IMR-90 (cell line): ENCODE data around the gene NXPH4. TPM values are rescaled to one million over a fixed set of nuclear protein-coding genes. Genes with fewer than 3 reads are reported as not detected.

Source experiments
- ATAC-seq: fragments of 200-7000 bp; cut with Tn5 transposase; 2 replicates; pipeline ENCODE4 v1.9.1; 2020; ENCODE audit warnings: low read depth, mild to moderate bottlenecking, moderate library complexity
- BruUV-seq: library from RNA; stranded (reverse); fragments of 400-500 nt; replicated peaks from 2 replicates; lab custom pipeline; 2021; lab: Mats Ljungman, UMichigan
- CTCF ChIA-PET: fragments of 300-600 bp; formaldehyde crosslinking; extraction: SDS; loops from one replicate; lab custom pipeline; 2021; ENCODE audit warnings: antibody characterized with exemption; lab: Yijun Ruan, JAX
- POLR2A ChIA-PET: fragments of 300-600 bp; sonication (Branson Sonifier 250); formaldehyde crosslinking; loops from one replicate; lab custom pipeline; 2022; ENCODE audit warnings: antibody characterized with exemption; ENCODE audit not compliant: unreplicated experiment; lab: Charles Lee
- DNase-seq: peaks from one replicate; pipeline ENCODE4 v3.0.0; 2013
- H2AFZ ChIP-seq: replicated peaks from 2 replicates; pipeline ENCODE3; 2013; ENCODE audit warnings: low read length, mild to moderate bottlenecking; ENCODE audit not compliant: poor library complexity
- H2AK5ac ChIP-seq: 2 replicates; pipeline ENCODE4 v1.6.1; 2013; ENCODE audit warnings: low read depth, low read length, inconsistent platforms
- H2AK9ac ChIP-seq: replicated peaks from 2 replicates; pipeline ENCODE3; 2013; ENCODE audit warnings: mild to moderate bottlenecking, low read depth, low read length, moderate library complexity; ENCODE audit not compliant: poor library complexity
- H2BK120ac ChIP-seq: 2 replicates; pipeline ENCODE4 v1.6.1; 2013; ENCODE audit warnings: low read depth, low read length, inconsistent platforms
- H2BK15ac ChIP-seq: 3 replicates; pipeline ENCODE4 v1.6.1; 2013; ENCODE audit warnings: low read depth, low read length, inconsistent platforms
- H2BK20ac ChIP-seq: 2 replicates; pipeline ENCODE4 v1.6.1; 2013; ENCODE audit warnings: low read depth, mild to moderate bottlenecking, inconsistent platforms, low read length, moderate library complexity
- H2BK5ac ChIP-seq: 2 replicates; pipeline ENCODE4 v1.6.1; 2013; ENCODE audit warnings: mild to moderate bottlenecking, low read depth, low read length, inconsistent platforms; ENCODE audit not compliant: poor library complexity, severe bottlenecking
- H3K14ac ChIP-seq: replicated peaks from 2 replicates; pipeline ENCODE4 v1.6.1; 2013; ENCODE audit warnings: low read depth, low read length, inconsistent platforms
- H3K18ac ChIP-seq: 2 replicates; pipeline ENCODE4 v1.6.1; 2013; ENCODE audit warnings: low read depth, low read length, control low read depth
- H3K23ac ChIP-seq: 2 replicates; pipeline ENCODE4 v1.6.1; 2013; ENCODE audit warnings: low read depth, low read length, inconsistent platforms
- H3K27ac ChIP-seq: 2 replicates; pipeline ENCODE4 v1.5.1; 2013; ENCODE audit warnings: mild to moderate bottlenecking, control low read depth, low read length; ENCODE audit not compliant: insufficient read depth
- H3K27me3 ChIP-seq: 2 replicates; pipeline ENCODE4 v1.6.1; 2013; ENCODE audit warnings: low read length; ENCODE audit not compliant: control insufficient read depth, insufficient read depth
- H3K36me3 ChIP-seq: 2 replicates; pipeline ENCODE4 v1.6.1; 2013; ENCODE audit warnings: low read length, mixed read lengths; ENCODE audit not compliant: control insufficient read depth, insufficient read depth
- H3K4ac ChIP-seq: 2 replicates; pipeline ENCODE4 v1.6.1; 2013; ENCODE audit warnings: low read depth, low read length, inconsistent platforms
- H3K4me1 ChIP-seq: 2 replicates; pipeline ENCODE4 v1.6.1; 2013; ENCODE audit warnings: low read length, mixed read lengths; ENCODE audit not compliant: control insufficient read depth, insufficient read depth
- H3K4me2 ChIP-seq: 2 replicates; pipeline ENCODE4 v1.6.1; 2013; ENCODE audit warnings: low read depth, mild to moderate bottlenecking, control low read depth, low read length, moderate library complexity
- H3K4me3 ChIP-seq: 2 replicates; pipeline ENCODE4 v1.5.1; 2013; ENCODE audit warnings: low read depth, mild to moderate bottlenecking, control low read depth, low read length, moderate library complexity; ENCODE audit not compliant: insufficient read depth
- H3K56ac ChIP-seq: 2 replicates; pipeline ENCODE4 v1.6.1; 2013; ENCODE audit warnings: low read length, inconsistent platforms; ENCODE audit not compliant: insufficient read depth; ENCODE audit errors: extremely low read depth
- H3K79me1 ChIP-seq, 2 experiments: 2 replicates each; pipeline ENCODE4 v1.6.1; 2013; ENCODE audit warnings: low read length in 2 of 2, inconsistent platforms in 1 of 2, low read depth in 1 of 2
- H3K9ac ChIP-seq: 2 replicates; pipeline ENCODE4 v1.6.1; 2013; ENCODE audit warnings: low read depth, low read length, control low read depth
- H3K9me1 ChIP-seq: 2 replicates; pipeline ENCODE4 v1.6.1; 2013; ENCODE audit warnings: low read length, inconsistent platforms; ENCODE audit not compliant: insufficient read depth
- H3K9me3 ChIP-seq: 2 replicates; pipeline ENCODE4 v1.6.1; 2013; ENCODE audit warnings: low read length; ENCODE audit not compliant: control insufficient read depth, insufficient read depth
- H4K20me1 ChIP-seq: 2 replicates; pipeline ENCODE4 v1.6.1; 2013; ENCODE audit warnings: low read length, inconsistent platforms; ENCODE audit not compliant: insufficient read depth
- H4K5ac ChIP-seq: 2 replicates; pipeline ENCODE4 v1.6.1; 2013; ENCODE audit warnings: mild to moderate bottlenecking, low read depth, low read length, control low read depth
- H4K8ac ChIP-seq, 2 experiments: 2 replicates each; pipeline ENCODE4 v1.6.1; 2013; ENCODE audit warnings: low read depth in 2 of 2, low read length in 2 of 2, control low read depth in 1 of 2, inconsistent platforms in 1 of 2
- H4K91ac ChIP-seq: 2 replicates; pipeline ENCODE4 v1.6.1; 2013; ENCODE audit warnings: low read depth, low read length, inconsistent platforms; ENCODE audit not compliant: insufficient read depth
- BHLHE40 ChIP-seq: fragments of 150-350 bp; IDR thresholded peaks from 2 replicates; pipeline ENCODE4 v1.6.1; 2016; ENCODE audit warnings: mild to moderate bottlenecking, low read depth, low read length
- CEBPB ChIP-seq: IDR thresholded peaks from 2 replicates; pipeline ENCODE4 v1.6.1; 2012; ENCODE audit warnings: low read depth, low read length, improper control_type of control experiment
- CHD1 ChIP-seq: IDR thresholded peaks from 2 replicates; pipeline ENCODE4 v1.6.1; 2012; ENCODE audit warnings: low read depth, low read length, improper control_type of control experiment
- CTCF ChIP-seq: conservative IDR thresholded peaks from 2 replicates; pipeline ENCODE4 v1.5.1; 2012; ENCODE audit warnings: mild to moderate bottlenecking, low read depth, low read length, improper control_type of control experiment
- ELK1 ChIP-seq: fragments of 150-350 bp; IDR thresholded peaks from 2 replicates; pipeline ENCODE4 v1.6.1; 2016; ENCODE audit warnings: low read depth, mild to moderate bottlenecking, low read length, moderate library complexity, borderline replicate concordance
- FOS ChIP-seq: fragments of 150-350 bp; IDR thresholded peaks from 2 replicates; pipeline ENCODE4 v1.6.1; 2016; ENCODE audit warnings: low read depth, low read length
- MAFK ChIP-seq: IDR thresholded peaks from 2 replicates; pipeline ENCODE4 v1.6.1; 2012; ENCODE audit warnings: low read depth, low read length, improper control_type of control experiment
- MAZ ChIP-seq: IDR thresholded peaks from 2 replicates; pipeline ENCODE4 v1.6.1; 2012; ENCODE audit warnings: low read depth, mild to moderate bottlenecking, low read length, improper control_type of control experiment, moderate library complexity, borderline replicate concordance
- MXI1 ChIP-seq: IDR thresholded peaks from 2 replicates; pipeline ENCODE4 v1.6.1; 2012; ENCODE audit warnings: low read depth, mild to moderate bottlenecking, low read length, moderate library complexity, borderline replicate concordance
- POLR2A ChIP-seq: IDR thresholded peaks from 2 replicates; pipeline ENCODE4 v1.6.1; 2012; ENCODE audit warnings: mild to moderate bottlenecking, low read depth, low read length
- RCOR1 ChIP-seq: IDR thresholded peaks from 2 replicates; pipeline ENCODE4 v1.6.1; 2012; ENCODE audit warnings: mild to moderate bottlenecking, low read length, improper control_type of control experiment; ENCODE audit not compliant: insufficient replicate concordance
- RFX5 ChIP-seq: IDR thresholded peaks from 2 replicates; pipeline ENCODE4 v1.8.0; 2012; ENCODE audit warnings: low read depth, mild to moderate bottlenecking, low read length, moderate library complexity
- SMC3 ChIP-seq: fragments of 150-350 bp; IDR thresholded peaks from 2 replicates; pipeline ENCODE4 v1.6.1; 2016; ENCODE audit warnings: low read depth, mild to moderate bottlenecking, antibody characterized with exemption, low read length, moderate library complexity
- WGBS, 2 experiments: methylation state at CpG; one replicate each; pipeline versions ENCODE4 v1.1.5 to v1.1.7; 2013; ENCODE audit warnings: missing lambda C conversion rate in 2 of 2; ENCODE audit not compliant: insufficient read length in 1 of 2; ENCODE audit errors: extremely low coverage in 2 of 2; 5-methylcytosine and 5-hydroxymethylcytosine counted together
- dilution Hi-C: fragments of 300-500 bp; cut with HindIII; formaldehyde crosslinking; loops from one replicate; pipeline ENCODE4 v1.14.3; 2018; ENCODE audit warnings: low sequenced_read_pairs; ENCODE audit not compliant: unreplicated experiment
- in situ Hi-C: fragments of 300-500 bp; cut with MboI; formaldehyde crosslinking; loops from 3 replicates; pipeline ENCODE4 v1.14.3; 2019; ENCODE audit warnings: low sequenced_read_pairs, inconsistent platforms, mixed read lengths
- intact Hi-C: fragments of 100-400 bp; cut with micrococcal nuclease; formaldehyde crosslinking; loops from 2 replicates; pipeline ENCODE4 v1.10.0; 2022
- polyA plus RNA-seq, 3 experiments: library from polyadenylated mRNA; depleted of rRNA; stranded (reverse); fragments of >200 nt; gene quantifications; 2 replicates each; pipeline ENCODE4 v1.2.3, GENCODE V29; 2012; ENCODE audit warnings: low replicate concordance in 1 of 3
- total RNA-seq: library from RNA; depleted of rRNA; stranded (reverse); fragments of >200 nt; gene quantifications from 2 replicates; pipeline ENCODE4 v1.2.3, GENCODE V29; 2012
- TF ChIP-seq, protein P1 (sequence below): fragments of 150-350 bp; IDR thresholded peaks from 2 replicates; pipeline ENCODE4 v1.6.1; 2017; ENCODE audit warnings: mild to moderate bottlenecking, antibody characterized with exemption, low read length, low read depth

NXPH4 gene
- total and polyA plus RNA-seq, 2 of the 4 experiments (the other 2 are of a cell fraction) = 0.36 to 3.8 TPM

GRCh38 chr12:57255916-57256315 is 39.3 kb downstream of the NXPH4 start:
- Histone ChIP-seq H4K8ac (no peak overlapping the region), H4K5ac (no peak overlapping the region), H4K20me1 (no peaks in the 10 kb centered on the region), H3K4ac (no peak overlapping the region), H3K4me2 (no peak overlapping the region), H2BK20ac (no peak overlapping the region), H3K18ac (no peak overlapping the region), H2AK9ac (no peak overlapping the region), H3K36me3 (peaks cover 31% of the 10 kb centered on the region), H3K4me3 (no peak overlapping the region), H2AK5ac (no peak overlapping the region), H3K27me3 (no peaks in the 10 kb centered on the region), H3K9ac (no peak overlapping the region), H2BK120ac (no peak overlapping the region), H2AFZ (no peak overlapping the region), H2BK5ac (no peak overlapping the region), H2BK15ac (no peak overlapping the region), H4K91ac (no peak overlapping the region), H3K9me3 (no peaks in the 10 kb centered on the region), H3K4me1 (peaks cover 1% of the 10 kb centered on the region; the same call in 1 of the 2 replicates), H3K14ac (no peak overlapping the region), H3K27ac (no peak overlapping the region), H3K56ac (no peak overlapping the region), H3K79me1 (peaks cover 0 to 15% of the 10 kb centered on the region in 2 experiments; a peak in 1 of 4 replicates), H3K9me1 (peaks cover 6% of the 10 kb centered on the region; the same call in 1 of the 2 replicates), H3K23ac (no peak overlapping the region)
- ATAC-seq (no peak), DNase-seq (no peak)
- ChIA-PET CTCF (no interaction called here), POLR2A (no interaction called here)
- no peak for TF ChIP-seq FOS
- TF ChIP-seq SMC3 = no peak
- TF ChIP-seq POLR2A = no peak
- no peak for TF ChIP-seq BHLHE40
- TF ChIP-seq MAFK = no peak
- no peak for TF ChIP-seq ELK1
- TF ChIP-seq CTCF = no peak
- TF ChIP-seq CEBPB = no peak
- TF ChIP-seq MXI1 = no peak
- TF ChIP-seq MAZ = no peak
- TF ChIP-seq, protein P1, sequence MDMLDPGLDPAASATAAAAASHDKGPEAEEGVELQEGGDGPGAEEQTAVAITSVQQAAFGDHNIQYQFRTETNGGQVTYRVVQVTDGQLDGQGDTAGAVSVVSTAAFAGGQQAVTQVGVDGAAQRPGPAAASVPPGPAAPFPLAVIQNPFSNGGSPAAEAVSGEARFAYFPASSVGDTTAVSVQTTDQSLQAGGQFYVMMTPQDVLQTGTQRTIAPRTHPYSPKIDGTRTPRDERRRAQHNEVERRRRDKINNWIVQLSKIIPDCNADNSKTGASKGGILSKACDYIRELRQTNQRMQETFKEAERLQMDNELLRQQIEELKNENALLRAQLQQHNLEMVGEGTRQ = no peak
- TF ChIP-seq RCOR1 = no peak
- TF ChIP-seq RFX5 = no peak
- no peak for TF ChIP-seq CHD1
- dilution Hi-C loops (no loop called here), intact Hi-C loops (no loop called here), in situ Hi-C loops (no loop called here)
- no TSS peak for BruUV-seq
- WGBS, 2 experiments = 88% methylated on average over 2 of the region's 6 CpGs; no CpG with 5 or more reads in 1 of the 2 experiments
